GM12878 (cell line): ENCODE results near the gene TPCN2. TPM values are rescaled to one million over a fixed set of nuclear protein-coding genes. Genes with fewer than 3 reads are reported as not detected.

Experiments
- ATAC-seq: fragments of 200-7000 bp; cut with Tn5 transposase; 3 replicates; pipeline ENCODE4 v1.9.1; 2020; ENCODE audit warnings: mild to moderate bottlenecking, moderate library complexity
- BruUV-seq: library from RNA; stranded (reverse); fragments of 400-500 nt; replicated peaks from 2 replicates; lab custom pipeline; 2021; lab: Mats Ljungman, UMichigan
- CTCF ChIA-PET: fragments of 300-600 bp; sonication (Branson Sonifier 250); formaldehyde crosslinking; extraction: SDS; loops from one replicate; lab custom pipeline; 2021; ENCODE audit warnings: inconsistent platforms; lab: Yijun Ruan, JAX
- POLR2A ChIA-PET: fragments of 350-600 bp; formaldehyde crosslinking; extraction: SDS; loops from one replicate; lab custom pipeline; 2021; ENCODE audit warnings: inconsistent platforms; lab: Charles Lee
- RAD21 ChIA-PET: fragments of 300-600 bp; sonication (Branson Sonifier 250); formaldehyde crosslinking; loops from one replicate; lab custom pipeline; 2023; ENCODE audit warnings: antibody characterized with exemption; ENCODE audit not compliant: unreplicated experiment; lab: Charles Lee
- SMC1A ChIA-PET: fragments of 300-600 bp; sonication (Branson Sonifier 250); formaldehyde crosslinking; loops from one replicate; lab custom pipeline; 2023; ENCODE audit not compliant: unreplicated experiment, uncharacterized antibody; lab: Charles Lee
- DNase-seq: peaks from one replicate; pipeline ENCODE4 v3.0.0-alpha.2; 2011; ENCODE audit warnings: low read depth, low spot score
- FAIRE-seq: peaks from 3 replicates; lab custom pipeline; 2011; peaks lifted over from hg19 to GRCh38; lab: Jason Lieb, UNC
- H2AFZ ChIP-seq: 2 replicates; pipeline ENCODE4 v1.6.0; 2011; ENCODE audit warnings: low read depth, low read length, control low read depth; ENCODE audit not compliant: control insufficient read depth
- H3K27ac ChIP-seq: 2 replicates; pipeline ENCODE4 v1.5.1; 2011; ENCODE audit warnings: control low read depth; ENCODE audit not compliant: control insufficient read depth, insufficient read depth
- H3K27me3 ChIP-seq, 2 experiments: replicated peaks in 1 of 2; 2 replicates each; pipeline versions ENCODE4 v1.6.0 to v1.6.1; 2011; ENCODE audit warnings: low read length in 1 of 2; ENCODE audit not compliant: control insufficient read depth in 2 of 2, insufficient read depth in 2 of 2
- H3K36me3 ChIP-seq, 2 experiments: 2 replicates each; pipeline ENCODE4 v1.5.1; 2011; ENCODE audit warnings: low read length in 1 of 2; ENCODE audit not compliant: control insufficient read depth in 2 of 2, insufficient read depth in 2 of 2
- H3K4me1 ChIP-seq: 2 replicates; pipeline ENCODE4 v1.6.1; 2011; ENCODE audit warnings: mild to moderate bottlenecking, low read length, moderate library complexity, mixed read lengths; ENCODE audit not compliant: control insufficient read depth, insufficient read depth
- H3K4me2 ChIP-seq: 2 replicates; pipeline ENCODE4 v1.6.0; 2011; ENCODE audit warnings: control low read depth; ENCODE audit not compliant: control insufficient read depth, insufficient read depth
- H3K4me3 ChIP-seq: fragments of 200-600 bp; sonication (generic); 2 replicates; pipeline ENCODE4 v1.5.1; 2016
- H3K79me2 ChIP-seq: 2 replicates; pipeline ENCODE4 v1.6.0; 2011; ENCODE audit warnings: low read length; ENCODE audit not compliant: control insufficient read depth, insufficient read depth
- H3K9ac ChIP-seq: 2 replicates; pipeline ENCODE4 v1.8.0; 2011; ENCODE audit warnings: low read length, control low read depth, mixed read lengths; ENCODE audit not compliant: control insufficient read depth, insufficient read depth
- H3K9me3 ChIP-seq: replicated peaks from 3 replicates; pipeline ENCODE4 v1.5.1; 2011; ENCODE audit warnings: mild to moderate bottlenecking, low read length; ENCODE audit not compliant: control insufficient read depth, insufficient read depth
- H4K20me1 ChIP-seq: 2 replicates; pipeline ENCODE4 v1.6.0; 2011; ENCODE audit not compliant: control insufficient read depth, insufficient read depth
- ATF3 ChIP-seq: IDR thresholded peaks from 2 replicates; pipeline ENCODE4 v1.6.1; 2011; ENCODE audit warnings: low read depth, mild to moderate bottlenecking, low read length, moderate library complexity, borderline replicate concordance; ENCODE audit errors: extremely low read depth
- MLLT1 ChIP-seq: fragments of 450-650 bp; IDR thresholded peaks from 2 replicates; pipeline ENCODE4 v1.6.1; 2016; ENCODE audit warnings: mild to moderate bottlenecking
- POLR2A ChIP-seq: IDR thresholded peaks from 2 replicates; pipeline ENCODE4 v1.6.1; 2011; ENCODE audit warnings: low read depth, mild to moderate bottlenecking, low read length
- SPI1 ChIP-seq: IDR thresholded peaks from 2 replicates; pipeline ENCODE4 v1.6.1; 2011; ENCODE audit warnings: low read depth, mild to moderate bottlenecking, low read length, moderate library complexity, borderline replicate concordance; ENCODE audit not compliant: insufficient read depth
- SUPT20H ChIP-seq: IDR thresholded peaks from 2 replicates; pipeline ENCODE4 v1.6.1; 2011; ENCODE audit warnings: low read depth, mild to moderate bottlenecking, low read length, moderate library complexity, borderline replicate concordance; ENCODE audit not compliant: control insufficient read depth
- WGBS: methylation state at CpG from one replicate; pipeline ENCODE4 v1.1.6; 2016; ENCODE audit warnings: low lambda C conversion rate; ENCODE audit not compliant: insufficient replicate concordance, insufficient coverage; ENCODE audit errors: missing lambda C conversion rate; 5-methylcytosine and 5-hydroxymethylcytosine counted together
- in situ Hi-C: fragments of 300-500 bp; cut with MboI; formaldehyde crosslinking; loops from 9 replicates; pipeline ENCODE4 v1.14.3; 2018; ENCODE audit warnings: mixed read lengths
- intact Hi-C: fragments of 100-400 bp; cut with micrococcal nuclease; formaldehyde crosslinking; loops from one replicate; pipeline ENCODE4 v1.14.2; 2022; ENCODE audit not compliant: unreplicated experiment
- polyA plus RNA-seq, 11 experiments: library from polyadenylated mRNA; depleted of rRNA in 4 of 11; unstranded in 6 of 11; stranded (reverse) in 5 of 11; fragments of >200 nt; fragmentation: Nextera tagmentation in 4 of 11; fragmentation: Illumina TruSeq in 1 of 11; extraction: Ambion mirVana in 4 of 11; extraction: Trizol in 1 of 11; gene quantifications; 1 replicate in 1 of 11; 2 replicates in 10 of 11; pipeline versions ENCODE4 v1.2.1 to v1.2.3, GENCODE V29; 2011 to 2016; ENCODE audit warnings: inconsistent platforms in 2 of 11, missing spikeins in 2 of 11, low read depth in 1 of 11
- total RNA-seq, 4 experiments: library from RNA; depleted of rRNA in 3 of 4; stranded (reverse); fragments of >200 nt in 3 of 4; fragmentation: Illumina TruSeq in 1 of 4; extraction: Trizol in 1 of 4; gene quantifications; 2 replicates each; pipeline versions ENCODE4 v1.2.1 to v1.2.3, GENCODE V29; 2013 to 2021

The TPCN2 gene
- total and polyA plus RNA-seq, 10 of the 15 experiments (the other 5 are each of a cell fraction or from before 2014, with no cell fraction given), result 1.7 to 18.4 (median 8.4) TPM

GRCh38 chr11:69079661-69080256 is 31.0 kb downstream of the TPCN2 start:
- Histone ChIP-seq H3K4me1 (no peaks in the 10 kb centered on the region), H3K9me3 (no peaks in the 10 kb centered on the region), H3K27me3 (no peaks in the 10 kb centered on the region), H3K27ac (no peak overlapping the region), H3K4me3 (no peak overlapping the region), H3K9ac (no peak overlapping the region), H4K20me1 (no peaks in the 10 kb centered on the region), H3K79me2 (no peaks in the 10 kb centered on the region), H3K36me3 (peaks cover 6 to 10% of the 10 kb centered on the region in 2 experiments; a peak in 3 of 4 replicates), H3K4me2 (no peak overlapping the region), H2AFZ (no peak overlapping the region)
- in situ Hi-C loops, result loop anchor here (10.0 kb wide), 1 partner anchor 445 kb away; no protein-coding TSS in a partner anchor
- intact Hi-C loops, result no loop called here
- POLR2A ChIA-PET, result no interaction called here
- SMC1A ChIA-PET, result no interaction called here
- BruUV-seq, result no TSS peak
- RAD21 ChIA-PET, result no interaction called here
- CTCF ChIA-PET, result interaction anchor here (1.6 kb wide), 1 partner anchor 10 kb away, joined by 3 read pairs; no protein-coding TSS in a partner anchor
- 92% methylated on average over 17 of the region's 17 CpGs for WGBS
- FAIRE-seq (no peak), DNase-seq (no peak), ATAC-seq (no peak)
- TF ChIP-seq SPI1, result no peak
- no peak for TF ChIP-seq SUPT20H
- no peak for TF ChIP-seq ATF3
- no peak for TF ChIP-seq MLLT1
- no peak for TF ChIP-seq POLR2A
